Fibroblast of lung (primary cell): Measurements from ENCODE around the gene INTS15. TPM values are rescaled to one million over a fixed set of nuclear protein-coding genes. Genes with fewer than 3 reads are reported as not detected.

Experiments
- DNase-seq, 2 donors: peaks; one replicate each; pipeline versions ENCODE4 v3.0.0 to v3.0.0-alpha.2; 2010; ENCODE audit warnings: low read depth in 2 of 2
- H2AFZ ChIP-seq: 2 replicates; pipeline ENCODE4 v1.5.1; 2012; ENCODE audit warnings: low read length, control low read depth, inconsistent platforms
- H3K27ac ChIP-seq: 2 replicates; pipeline ENCODE4 v1.5.1; 2011; ENCODE audit warnings: low read length, control low read depth; ENCODE audit not compliant: insufficient read depth
- H3K27me3 ChIP-seq: 2 replicates; pipeline ENCODE4 v1.5.1; 2011; ENCODE audit warnings: mild to moderate bottlenecking, low read length; ENCODE audit not compliant: control insufficient read depth, insufficient read depth
- H3K36me3 ChIP-seq: 2 replicates; pipeline ENCODE4 v1.5.1; 2011; ENCODE audit warnings: low read length; ENCODE audit not compliant: control insufficient read depth, insufficient read depth
- H3K4me1 ChIP-seq: 2 replicates; pipeline ENCODE4 v1.5.1; 2011; ENCODE audit warnings: low read length; ENCODE audit not compliant: control insufficient read depth, insufficient read depth; ENCODE audit errors: extremely low read depth
- H3K4me2 ChIP-seq: 2 replicates; pipeline ENCODE4 v1.5.1; 2011; ENCODE audit warnings: low read length, control low read depth; ENCODE audit not compliant: insufficient read depth; ENCODE audit errors: extremely low read depth
- H3K4me3 ChIP-seq, 4 experiments: fragments of 200-600 bp in 1 of 4; sonication (generic) in 1 of 4; replicated peaks in 1 of 4; 2 replicates each; pipeline ENCODE4 v1.5.1; 2011 to 2016; ENCODE audit warnings: low read length in 4 of 4, low read depth in 3 of 4, mild to moderate bottlenecking in 3 of 4, control low read depth in 2 of 4, inconsistent platforms in 1 of 4, mixed read lengths in 1 of 4; ENCODE audit not compliant: insufficient read depth in 1 of 4; ENCODE audit errors: control extremely low read depth in 1 of 4
- H3K79me2 ChIP-seq: 2 replicates; pipeline ENCODE4 v1.5.1; 2012; ENCODE audit warnings: mild to moderate bottlenecking, low read length, inconsistent platforms; ENCODE audit not compliant: control insufficient read depth, insufficient read depth
- H3K9ac ChIP-seq: 2 replicates; pipeline ENCODE4 v1.5.1; 2011; ENCODE audit warnings: mild to moderate bottlenecking, low read length, control low read depth; ENCODE audit not compliant: insufficient read depth
- H3K9me3 ChIP-seq: 2 replicates; pipeline ENCODE4 v1.5.1; 2012; ENCODE audit warnings: low read depth, low read length; ENCODE audit not compliant: control insufficient read depth, insufficient read depth
- H4K20me1 ChIP-seq: 2 replicates; pipeline ENCODE4 v1.5.1; 2011; ENCODE audit warnings: low read length; ENCODE audit not compliant: control insufficient read depth, insufficient read depth; ENCODE audit errors: extremely low read depth
- EZH2 ChIP-seq: IDR thresholded peaks from 2 replicates; pipeline ENCODE4 v1.5.1; 2012; ENCODE audit warnings: low read length, control low read depth, mild to moderate bottlenecking; ENCODE audit errors: missing control alignments
- polyA plus RNA-seq, 2 donors: library from polyadenylated mRNA; depleted of rRNA in 1 of 2; stranded (reverse) in 1 of 2; unstranded in 1 of 2; fragments of >200 nt; gene quantifications; 2 replicates each; pipeline ENCODE4 v1.2.1, GENCODE V29; 2011 to 2012; ENCODE audit warnings: missing spikeins in 1 of 2
- total RNA-seq: library from RNA; depleted of rRNA; stranded (reverse); fragments of >200 nt; gene quantifications from 2 replicates; pipeline ENCODE4 v1.2.1, GENCODE V29; 2014
- TF ChIP-seq, protein P1 (sequence below), 2 donors: IDR thresholded peaks in 1 of 2; conservative IDR thresholded peaks in 1 of 2; 1 replicate in 1 of 2; 2 replicates in 1 of 2; pipeline ENCODE4 v1.5.1; 2011 to 2012; ENCODE audit warnings: low read length in 2 of 2, control low read depth in 1 of 2, inconsistent platforms in 1 of 2, low read depth in 1 of 2, mild to moderate bottlenecking in 1 of 2

The INTS15 gene
- total and polyA plus RNA-seq, 2 donors (not counting 1 experiment from before 2014, with no cell fraction given) = 7.1 to 11.7 TPM

DNA sequence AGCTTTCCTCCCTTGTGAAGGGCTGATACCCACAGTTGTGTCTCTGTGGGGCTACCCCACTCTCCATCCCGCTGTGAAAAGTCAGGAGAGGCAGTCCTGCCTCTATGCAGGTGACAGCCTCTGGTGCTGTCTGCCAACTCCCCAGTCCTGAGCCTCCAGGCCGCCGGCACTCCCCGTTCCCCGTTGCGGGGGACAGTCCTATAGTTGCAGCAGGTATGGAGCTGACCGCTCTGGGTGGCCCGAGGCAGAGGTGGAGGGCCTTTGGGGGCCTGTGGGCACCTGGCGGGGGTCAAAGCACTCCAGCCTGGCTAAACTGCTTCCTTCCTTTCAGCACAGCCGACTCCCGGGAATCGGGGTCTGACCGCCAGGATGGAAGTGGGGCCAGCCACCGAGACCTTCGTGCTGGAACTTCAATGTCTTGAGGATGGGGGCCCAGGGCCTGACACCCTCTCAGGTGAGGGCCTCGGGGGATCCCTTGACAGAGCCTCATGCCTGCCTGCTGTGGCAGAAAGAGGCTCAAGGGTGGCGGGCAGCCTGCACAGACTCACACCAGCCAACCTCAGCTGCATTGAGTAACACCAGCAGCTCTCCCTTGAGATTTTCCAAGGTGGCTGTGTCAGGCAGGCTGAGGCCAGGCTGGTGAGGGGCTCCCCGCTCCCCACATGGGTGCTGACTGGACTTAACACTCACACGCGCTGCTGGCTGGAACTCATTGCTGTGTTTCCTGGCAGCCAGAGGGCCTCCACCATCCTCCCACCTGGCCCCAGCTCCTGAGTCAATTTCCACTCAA lies 27.2 kb downstream of the INTS15 start:
- Histone ChIP-seq H2AFZ (no peak overlapping the region), H3K4me3 (no peak overlapping the region), H3K79me2 (no peaks in the 10 kb centered on the region), H3K27me3 (peaks cover 23% of the 10 kb centered on the region), H3K9ac (no peak overlapping the region), H3K27ac (no peak overlapping the region), H3K36me3 (no peaks in the 10 kb centered on the region), H4K20me1 (no peaks in the 10 kb centered on the region), H3K4me1 (no peaks in the 10 kb centered on the region), H3K9me3 (no peaks in the 10 kb centered on the region), H3K4me2 (no peak overlapping the region)
- no peak for TF ChIP-seq EZH2
- DNase-seq = no peak

DNA sequence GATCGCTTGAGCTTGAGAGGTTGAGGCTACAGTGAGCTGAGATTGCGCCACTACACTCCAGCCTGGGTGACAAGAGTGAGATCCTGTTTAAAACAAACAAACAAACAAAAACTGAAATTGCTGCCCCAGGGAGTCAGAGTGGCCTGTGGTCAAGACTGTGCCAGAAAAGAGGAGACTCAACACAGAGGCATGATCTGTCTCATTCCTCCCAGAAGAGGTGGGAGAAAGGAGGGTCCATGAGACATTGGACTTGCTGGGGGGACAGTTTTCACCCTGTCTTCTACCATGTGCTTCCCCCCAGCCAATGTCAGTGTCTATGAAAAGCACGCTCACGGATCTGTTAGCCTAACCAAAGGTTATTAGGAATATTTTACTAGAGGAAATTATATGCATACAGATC lies 28.8 kb downstream of the INTS15 start:
- Histone ChIP-seq H3K4me1 (no peaks in the 10 kb centered on the region), H3K9ac (no peak overlapping the region), H2AFZ (no peak overlapping the region), H3K79me2 (no peaks in the 10 kb centered on the region), H3K27ac (no peak overlapping the region), H3K27me3 (peaks cover 23% of the 10 kb centered on the region), H3K4me2 (no peak overlapping the region), H4K20me1 (no peaks in the 10 kb centered on the region), H3K36me3 (no peaks in the 10 kb centered on the region), H3K4me3 (no peak overlapping the region), H3K9me3 (no peaks in the 10 kb centered on the region)
- TF ChIP-seq EZH2 = no peak
- TF ChIP-seq, protein P1, sequence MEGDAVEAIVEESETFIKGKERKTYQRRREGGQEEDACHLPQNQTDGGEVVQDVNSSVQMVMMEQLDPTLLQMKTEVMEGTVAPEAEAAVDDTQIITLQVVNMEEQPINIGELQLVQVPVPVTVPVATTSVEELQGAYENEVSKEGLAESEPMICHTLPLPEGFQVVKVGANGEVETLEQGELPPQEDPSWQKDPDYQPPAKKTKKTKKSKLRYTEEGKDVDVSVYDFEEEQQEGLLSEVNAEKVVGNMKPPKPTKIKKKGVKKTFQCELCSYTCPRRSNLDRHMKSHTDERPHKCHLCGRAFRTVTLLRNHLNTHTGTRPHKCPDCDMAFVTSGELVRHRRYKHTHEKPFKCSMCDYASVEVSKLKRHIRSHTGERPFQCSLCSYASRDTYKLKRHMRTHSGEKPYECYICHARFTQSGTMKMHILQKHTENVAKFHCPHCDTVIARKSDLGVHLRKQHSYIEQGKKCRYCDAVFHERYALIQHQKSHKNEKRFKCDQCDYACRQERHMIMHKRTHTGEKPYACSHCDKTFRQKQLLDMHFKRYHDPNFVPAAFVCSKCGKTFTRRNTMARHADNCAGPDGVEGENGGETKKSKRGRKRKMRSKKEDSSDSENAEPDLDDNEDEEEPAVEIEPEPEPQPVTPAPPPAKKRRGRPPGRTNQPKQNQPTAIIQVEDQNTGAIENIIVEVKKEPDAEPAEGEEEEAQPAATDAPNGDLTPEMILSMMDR (conservative IDR thresholded peaks at IDR 0.05 in 1 of 2, IDR thresholded peaks at IDR 0.05 in 1 of 2; ENCODE audit: low read depth in 1 of 2, low read length in 2 of 2) = no peak
- DNase-seq = peak in 1 of 2 donors; percentile 30

DNA sequence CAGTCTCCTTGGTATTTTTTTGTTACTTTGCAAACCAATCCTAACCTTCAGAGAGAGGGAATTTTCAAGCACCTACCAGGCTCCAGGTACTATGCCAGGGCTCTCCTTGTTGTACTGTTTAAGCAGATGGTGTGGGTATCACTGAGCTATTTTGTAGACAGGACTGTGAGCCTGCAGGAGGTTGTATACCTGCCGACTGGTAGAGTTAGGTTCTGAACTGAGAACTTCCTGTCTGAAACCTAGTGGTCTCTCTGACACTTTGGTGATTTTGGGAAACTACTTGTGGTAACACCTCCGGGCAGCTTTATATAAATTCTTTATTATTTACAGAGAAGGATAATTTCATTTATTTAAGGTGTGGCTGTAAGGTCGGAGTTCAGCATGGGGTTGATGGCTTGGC lies 30.1 kb downstream of the INTS15 start:
- no peaks in the 10 kb centered on the region for H3K4me1 ChIP-seq
- H3K9ac ChIP-seq = no peak overlapping the region
- no peaks in the 10 kb centered on the region for H3K36me3 ChIP-seq
- TF ChIP-seq, protein P1 (conservative IDR thresholded peaks at IDR 0.05 in 1 of 2, IDR thresholded peaks at IDR 0.05 in 1 of 2; ENCODE audit: low read depth in 1 of 2, low read length in 2 of 2) = no peak
- no peak for TF ChIP-seq EZH2
- no peak overlapping the region for H2AFZ ChIP-seq
- no peak overlapping the region for H3K27ac ChIP-seq
- H3K27me3 ChIP-seq = peaks cover 11% of the 10 kb centered on the region
- no peaks in the 10 kb centered on the region for H3K79me2 ChIP-seq
- no peak overlapping the region for H3K4me2 ChIP-seq
- no peak overlapping the region for H3K4me3 ChIP-seq
- DNase-seq = no peak
- no peaks in the 10 kb centered on the region for H4K20me1 ChIP-seq
- no peaks in the 10 kb centered on the region for H3K9me3 ChIP-seq
